ENCODE measurements around the gene PLEKHG2.
"Not testable (repeated sequence)": the region's sequence is repeated elsewhere in the genome, so short reads cannot be mapped to it uniquely, and the experiment has no call there.

The PLEKHG2 gene

DNA sequence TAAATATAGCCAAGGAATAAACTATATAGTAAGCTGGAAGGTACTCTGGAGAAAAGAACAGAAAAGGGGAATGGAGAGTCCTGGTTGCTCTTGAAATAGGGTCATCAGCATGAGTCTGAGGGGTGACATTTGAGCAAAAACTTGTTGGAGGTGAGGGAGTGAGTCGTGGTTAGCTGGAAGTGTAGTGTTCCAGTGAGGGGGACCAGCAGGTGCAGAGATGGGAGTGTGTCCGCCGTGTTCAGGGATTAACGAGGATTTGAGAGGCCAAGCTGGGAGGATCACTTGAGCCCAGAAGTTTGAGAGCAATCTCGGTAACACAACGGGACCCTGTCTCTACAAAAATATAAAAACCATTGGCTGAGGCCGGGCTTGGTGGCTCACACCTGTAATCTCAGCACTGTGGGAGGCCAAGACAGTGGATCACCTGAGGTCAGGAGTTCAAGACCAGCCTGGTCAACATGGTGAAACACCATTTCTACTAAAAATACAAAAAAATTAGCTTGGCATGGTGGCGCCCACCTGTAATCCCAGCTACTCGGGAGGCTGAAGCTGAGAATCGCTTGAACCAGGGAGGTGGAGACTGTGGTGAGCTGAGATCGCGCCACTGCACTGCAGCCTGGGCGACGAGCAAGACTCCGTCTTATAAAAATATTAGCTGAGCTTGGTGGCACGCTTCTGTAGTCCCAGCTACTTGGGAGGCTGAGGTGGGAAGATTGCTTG, 34.1 kb downstream of the PLEKHG2 start:
- DNase-seq, result no peak

DNA sequence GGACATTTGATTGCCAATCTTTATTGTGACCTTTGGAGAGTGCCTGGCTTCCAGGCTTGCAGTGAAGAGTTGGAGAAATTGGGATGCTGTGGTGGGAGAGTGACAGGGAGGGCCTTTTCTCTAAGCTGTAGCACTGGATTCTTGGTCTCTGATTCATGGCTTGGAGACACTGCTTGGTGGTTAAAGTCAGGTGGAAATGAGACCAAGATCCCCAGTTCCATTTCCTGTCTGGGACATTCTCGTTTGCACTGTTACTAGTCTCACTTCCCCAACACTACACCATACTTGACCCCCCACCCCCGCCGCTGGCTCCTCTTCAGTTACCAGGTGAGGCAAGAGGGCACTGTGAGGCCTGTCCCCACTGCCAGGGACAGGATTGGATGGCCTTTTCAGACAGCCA, 35.8 kb downstream of the PLEKHG2 start:
- DNase-seq, result no peak

DNA sequence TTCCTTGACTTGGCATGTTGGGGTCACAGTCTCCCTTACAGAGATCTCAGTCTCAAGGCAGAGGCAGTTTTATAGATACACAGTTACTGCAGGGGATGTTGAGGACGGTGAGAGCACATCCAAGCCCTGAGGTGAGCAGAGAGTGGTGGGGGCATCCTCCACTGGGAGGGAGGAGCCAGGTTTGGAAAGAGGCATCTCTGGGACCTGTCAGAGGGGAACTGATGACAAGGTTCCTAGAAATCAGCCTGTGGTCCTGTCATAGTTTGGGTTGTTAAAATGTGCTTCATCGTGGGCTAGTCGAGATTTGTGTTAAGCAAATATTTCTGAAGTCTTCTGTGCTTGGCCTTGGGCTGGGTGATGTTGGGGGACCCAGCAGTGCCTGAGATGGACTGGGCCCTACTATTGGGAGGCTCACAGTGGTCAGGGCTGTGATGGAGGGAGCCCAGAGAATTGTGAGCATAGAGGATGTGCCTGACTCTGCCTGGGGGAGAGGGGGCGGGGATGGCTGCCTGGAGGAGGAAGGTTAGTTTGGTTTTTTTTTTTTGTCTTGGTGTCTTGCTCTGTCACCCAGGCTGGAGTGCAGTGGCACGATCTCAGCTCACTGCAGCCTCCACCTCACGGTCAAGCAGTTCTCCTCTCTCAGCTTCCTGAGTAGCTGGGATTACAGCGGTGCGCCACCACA, 36.8 kb downstream of the PLEKHG2 start:
- peak in 1 of 5 experiments; percentile 41 for DNase-seq

DNA sequence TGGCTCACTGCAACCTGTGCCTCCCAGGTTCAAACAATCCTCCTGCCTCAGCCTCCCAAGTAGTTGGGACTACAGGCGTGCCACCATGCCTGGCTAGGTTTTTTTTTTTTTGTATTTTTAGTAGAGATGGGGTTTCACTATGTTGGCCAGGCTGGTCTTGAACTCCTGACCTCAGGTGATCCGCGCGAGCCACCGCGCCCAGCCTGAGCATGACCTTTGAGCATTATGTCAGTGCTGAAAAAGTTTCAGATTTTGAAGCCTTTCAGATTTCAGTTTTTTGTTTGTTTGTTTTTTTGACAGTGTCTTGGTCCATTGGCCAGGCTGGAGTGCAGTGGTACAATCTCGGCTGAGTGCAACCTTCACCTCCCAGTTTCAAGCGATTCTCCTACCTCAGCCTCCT, 38.8 kb downstream of the PLEKHG2 start:
- DNase-seq, result not testable (repeated sequence)

DNA sequence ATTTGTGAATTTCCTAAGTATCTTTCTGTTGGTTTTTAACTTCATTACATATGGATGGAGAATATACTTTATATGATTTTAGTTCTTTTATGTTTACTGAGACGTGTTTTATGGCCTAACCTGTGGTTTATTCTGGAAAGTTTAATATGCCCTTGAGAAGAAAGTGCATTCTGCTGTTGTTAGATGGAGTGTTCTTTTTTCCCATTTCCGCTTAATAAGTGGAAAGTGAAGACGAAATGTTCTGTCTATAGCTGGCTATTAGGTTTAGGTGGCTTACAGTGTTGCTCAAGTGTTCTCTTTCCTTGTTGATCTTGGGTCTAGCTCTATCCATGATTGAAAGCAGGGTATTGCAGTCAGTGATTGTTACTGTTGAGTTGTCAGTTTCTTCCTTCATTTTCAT, 50.9 kb downstream of the PLEKHG2 start:
- no peak for DNase-seq

DNA sequence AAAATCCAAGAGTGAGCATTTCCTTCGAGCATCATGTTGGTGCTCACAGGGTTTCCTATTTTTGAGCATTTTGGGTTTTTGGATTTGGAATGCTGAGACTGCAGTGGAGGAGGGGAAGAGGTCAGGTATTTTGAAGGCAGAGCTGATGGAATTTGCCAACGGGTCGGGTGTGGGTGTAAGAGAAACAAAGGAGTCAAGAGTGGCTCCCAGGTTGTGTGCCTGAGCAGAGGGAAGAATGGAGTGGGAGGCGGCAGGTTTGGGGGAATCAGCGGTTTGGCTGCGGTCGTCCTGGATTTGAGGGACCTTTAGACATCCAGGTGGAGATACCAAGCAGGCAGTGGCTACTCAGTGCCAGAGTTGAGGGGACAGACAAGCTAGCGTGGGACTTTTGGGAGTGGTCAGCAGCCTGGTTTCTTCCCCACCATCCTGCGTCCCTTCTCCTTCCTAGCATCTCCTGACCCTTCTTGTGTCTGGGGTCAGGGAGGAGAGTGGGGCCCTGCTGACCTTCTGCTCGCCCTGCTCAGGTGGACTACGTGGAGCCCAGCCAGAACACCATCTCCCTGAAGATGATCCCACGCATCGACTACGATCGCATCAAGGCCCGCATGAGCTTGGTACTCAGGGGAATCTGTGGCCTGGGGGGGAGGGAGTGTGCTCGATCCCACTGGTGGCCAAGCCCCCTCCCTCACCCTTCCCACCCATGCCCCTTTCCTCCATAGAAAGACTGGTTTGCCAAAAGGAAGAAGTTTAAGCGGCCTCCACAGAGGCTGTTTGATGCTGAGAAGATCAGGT, 53.7 kb downstream of the PLEKHG2 start:
- no peak for DNase-seq

DNA sequence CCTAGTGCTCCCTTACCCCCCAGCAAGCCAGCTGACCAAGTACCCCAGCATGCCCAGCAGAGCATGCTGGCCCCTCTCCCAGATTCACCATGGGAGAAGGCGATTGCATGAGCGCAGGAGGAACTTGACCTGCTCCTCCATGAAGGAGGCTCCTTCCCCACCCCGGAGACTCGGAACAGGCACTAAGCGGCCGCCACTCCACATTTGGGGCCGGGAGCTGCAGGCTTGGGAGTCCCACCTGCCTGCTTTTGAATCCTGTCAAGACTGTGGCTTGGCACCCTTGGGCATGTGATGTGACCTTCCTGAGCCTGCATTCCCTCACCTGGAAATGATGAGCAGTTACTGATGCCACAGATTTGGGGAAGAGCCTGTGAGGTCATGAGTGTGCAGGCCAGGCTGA, 55.5 kb downstream of the PLEKHG2 start:
- DNase-seq, result no peak

DNA sequence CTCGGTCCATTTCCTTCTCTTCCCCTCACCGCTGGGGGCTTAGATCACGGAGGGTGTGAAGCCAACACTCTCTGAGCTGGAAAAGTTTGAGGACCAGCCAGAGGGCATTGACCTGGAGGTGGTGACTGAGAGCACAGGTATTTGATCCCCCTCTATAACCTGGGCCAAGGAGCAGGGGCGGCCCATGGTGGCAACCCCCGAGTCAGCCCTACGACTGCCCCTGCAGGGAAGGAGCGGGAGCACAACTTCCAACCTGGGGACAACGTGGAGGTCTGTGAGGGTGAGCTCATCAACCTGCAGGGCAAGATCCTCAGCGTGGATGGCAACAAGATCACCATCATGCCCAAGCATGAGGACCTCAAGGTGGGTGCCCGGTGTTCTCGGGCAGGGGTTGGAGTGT, 56.6 kb downstream of the PLEKHG2 start:
- DNase-seq, result no peak

DNA sequence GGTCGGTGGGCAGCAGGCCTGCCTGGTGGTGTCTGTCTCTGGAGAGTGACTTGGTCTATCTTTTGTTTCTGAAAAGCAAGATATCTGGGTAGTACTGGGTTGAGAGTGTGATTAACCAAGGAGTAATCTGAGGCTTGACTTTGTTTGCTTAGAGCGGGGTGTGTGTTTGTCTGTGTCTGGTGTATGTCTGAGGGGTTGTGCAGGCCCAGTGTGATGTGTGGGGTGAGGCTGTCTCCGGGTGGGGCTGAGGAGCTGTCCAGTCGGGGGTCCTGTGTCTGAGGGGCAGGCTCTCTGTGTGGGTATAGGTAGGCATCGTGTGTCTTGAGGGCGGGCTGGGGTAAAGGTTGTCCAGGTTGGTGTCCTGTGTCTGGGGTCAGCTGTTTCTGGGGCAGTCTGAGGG, 57.1 kb downstream of the PLEKHG2 start:
- DNase-seq, result no peak

DNA sequence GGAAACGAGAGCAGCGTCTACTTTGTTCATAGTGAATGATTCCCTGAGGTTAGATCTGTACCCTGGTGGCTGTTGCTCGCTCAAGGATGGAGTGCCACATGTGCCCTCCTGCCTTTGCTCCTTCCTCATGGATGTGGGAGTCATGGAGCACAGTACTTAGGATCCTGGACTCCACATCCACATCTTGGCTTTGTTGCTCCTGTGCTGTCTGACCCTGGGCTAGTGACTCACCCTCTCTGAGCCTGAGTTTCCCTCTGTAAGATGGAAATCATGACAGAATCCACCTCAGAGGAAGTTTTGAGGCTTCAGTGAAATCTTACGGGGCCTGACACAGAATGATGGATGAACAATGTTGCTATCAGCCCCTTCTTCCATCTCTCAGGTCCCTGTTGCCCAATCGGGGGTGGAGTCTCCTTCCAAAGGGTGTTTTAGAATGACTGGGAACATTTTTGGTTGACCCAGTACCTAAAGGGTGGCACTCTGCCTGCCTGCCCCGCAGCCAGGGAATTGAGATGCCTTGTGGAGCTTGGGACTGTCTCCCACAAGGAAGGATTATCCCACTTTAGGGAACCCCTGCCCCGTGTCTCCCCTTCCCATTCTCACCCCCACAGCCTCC, 58.4 kb downstream of the PLEKHG2 start:
- no peak for DNase-seq

DNA sequence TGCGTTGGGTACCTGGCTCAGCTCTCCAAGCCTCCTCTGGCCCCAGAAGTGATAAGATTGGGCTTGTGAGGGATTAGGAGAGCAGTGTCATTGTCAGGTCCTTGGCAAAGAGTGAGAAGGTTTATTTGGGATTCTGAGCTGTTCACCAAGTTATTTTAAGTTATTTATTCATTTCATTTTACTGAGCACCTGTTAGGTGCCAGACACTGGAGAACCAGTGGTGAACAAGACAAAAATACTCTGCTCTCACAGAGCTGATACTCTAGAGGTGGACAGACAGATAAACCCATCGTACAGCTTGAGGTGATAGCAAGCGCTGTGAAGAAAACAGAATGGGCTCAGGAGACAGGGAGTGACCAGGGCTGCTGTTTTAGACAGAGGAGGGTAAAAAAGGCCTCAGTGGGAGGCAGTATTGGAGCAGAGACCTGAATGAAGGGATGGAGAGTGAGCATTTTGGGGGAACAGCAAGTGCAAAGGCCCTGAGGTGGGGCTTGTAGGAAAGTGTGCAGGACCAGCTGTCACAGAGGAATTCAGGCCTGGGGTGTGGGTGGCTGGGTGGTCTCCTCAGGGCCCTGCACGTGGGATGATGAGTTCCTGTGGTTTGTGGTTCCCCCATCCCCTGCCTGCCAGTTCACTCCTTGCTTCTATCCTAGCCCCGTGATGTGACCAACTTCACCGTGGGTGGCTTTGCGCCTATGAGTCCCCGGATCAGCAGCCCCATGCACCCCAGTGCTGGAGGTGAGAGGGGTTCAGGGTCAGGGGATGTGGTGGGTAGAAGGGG, 59.5 kb downstream of the PLEKHG2 start:
- no peak for DNase-seq

DNA sequence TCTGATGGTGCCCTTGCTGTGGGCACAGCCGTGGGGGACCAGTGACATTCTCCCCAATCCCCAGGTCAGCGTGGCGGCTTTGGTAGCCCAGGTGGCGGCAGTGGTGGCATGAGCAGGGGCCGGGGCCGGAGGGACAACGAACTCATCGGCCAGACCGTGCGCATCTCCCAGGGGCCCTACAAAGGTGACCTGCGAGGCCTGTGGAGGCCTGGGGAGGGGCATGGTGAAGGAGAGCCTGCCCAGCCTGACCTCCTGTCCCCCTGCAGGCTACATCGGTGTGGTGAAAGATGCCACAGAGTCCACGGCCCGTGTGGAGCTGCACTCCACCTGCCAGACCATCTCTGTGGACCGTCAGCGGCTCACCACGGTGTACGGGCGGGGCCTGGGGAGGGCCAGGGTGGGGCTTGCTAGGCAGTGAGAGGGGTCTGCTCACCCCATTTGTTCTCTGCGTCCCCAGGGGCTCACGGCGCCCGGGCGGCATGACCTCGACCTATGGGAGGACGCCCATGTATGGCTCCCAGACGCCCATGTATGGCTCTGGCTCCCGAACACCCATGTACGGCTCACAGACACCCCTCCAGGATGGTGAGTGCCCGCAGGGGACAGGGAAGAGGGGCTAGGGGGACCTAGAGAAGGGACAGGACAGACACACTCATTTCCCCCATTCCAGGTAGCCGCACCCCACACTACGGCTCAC, 60.4 kb downstream of the PLEKHG2 start:
- DNase-seq, result no peak

DNA sequence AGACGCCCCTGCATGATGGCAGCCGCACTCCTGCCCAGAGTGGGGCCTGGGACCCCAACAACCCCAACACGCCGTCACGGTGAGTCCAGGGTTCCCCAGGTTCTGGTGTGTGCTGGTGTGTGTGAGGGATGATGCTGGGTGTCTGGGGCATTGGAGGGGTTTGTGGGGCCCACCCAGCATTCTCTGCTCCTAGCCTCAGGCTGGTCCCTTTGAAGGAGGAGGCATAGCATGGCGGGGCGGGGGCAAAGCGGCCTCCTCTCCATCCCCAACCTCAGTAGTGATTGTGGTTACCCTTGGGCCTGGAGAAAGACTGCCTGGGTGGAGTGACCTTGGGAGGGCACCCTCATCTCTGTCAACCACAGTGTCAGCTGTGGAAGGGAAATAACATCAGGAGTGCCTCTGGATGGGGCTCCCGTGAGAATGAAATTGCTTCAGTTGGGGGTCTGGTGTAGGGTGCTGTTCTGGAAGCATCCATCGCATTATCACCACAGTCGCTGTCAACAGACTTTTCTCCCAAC, 61.0 kb downstream of the PLEKHG2 start:
- DNase-seq, result no peak

DNA sequence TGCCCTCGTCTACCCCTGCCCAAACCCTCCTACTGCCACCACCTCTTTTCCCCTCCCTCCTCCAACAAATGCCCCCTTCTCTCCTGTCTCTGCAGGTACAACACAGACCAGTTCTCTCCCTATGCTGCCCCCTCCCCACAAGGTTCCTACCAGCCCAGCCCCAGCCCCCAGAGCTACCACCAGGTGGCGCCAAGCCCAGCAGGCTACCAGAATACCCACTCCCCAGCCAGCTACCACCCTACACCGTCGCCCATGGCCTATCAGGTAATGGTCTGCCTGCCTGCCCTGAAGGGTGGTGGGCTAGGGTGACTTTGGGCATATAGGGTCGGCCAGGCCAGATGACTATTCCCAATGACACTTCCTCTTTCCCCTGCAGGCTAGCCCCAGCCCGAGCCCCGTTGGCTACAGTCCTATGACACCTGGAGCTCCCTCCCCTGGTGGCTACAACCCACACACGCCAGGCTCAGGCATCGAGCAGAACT, 61.7 kb downstream of the PLEKHG2 start:
- peak; percentile 43 to 66 (median 63) for DNase-seq

DNA sequence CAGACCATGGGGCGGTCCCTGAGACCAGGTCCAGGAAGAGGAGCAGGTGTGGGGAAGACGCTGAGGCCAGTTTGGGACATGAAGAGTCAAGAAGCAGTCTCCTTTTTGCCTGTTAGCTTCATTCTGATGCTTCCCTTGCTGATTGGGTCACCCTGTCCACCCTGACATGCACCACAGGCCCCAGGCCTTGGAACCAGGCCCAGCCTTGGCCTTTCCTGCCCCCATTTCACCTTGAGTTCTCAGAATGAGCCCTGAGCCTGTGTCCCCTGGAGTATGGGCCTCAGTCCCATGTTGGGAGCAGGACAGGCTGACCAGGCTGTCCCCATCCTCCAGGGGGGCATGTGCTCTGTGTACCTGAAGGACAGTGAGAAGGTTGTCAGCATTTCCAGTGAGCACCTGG, 63.3 kb downstream of the PLEKHG2 start:
- no peak for DNase-seq
